Spleen (tissue), 11 donors: ENCODE data around the gene CACNA2D2. TPM values are rescaled to one million over a fixed set of nuclear protein-coding genes. Genes with fewer than 3 reads are reported as not detected.
A peak's percentile ranks its signal among the peaks of the same experiment; 100 is the strongest.

Experiments used
- DNase-seq: peaks from one replicate; pipeline ENCODE4 v3.0.0-alpha.2; 2020
- H3K27ac ChIP-seq, 8 donors: fragments of 200-600 bp; sonication (generic) in 7 of 8; 1 replicate in 4 of 8; 2 replicates in 4 of 8; pipeline versions ENCODE4 v1.5.0 to v1.8.0; 2016 to 2021; ENCODE audit warnings: inconsistent platforms in 4 of 8, mild to moderate bottlenecking in 4 of 8, moderate library complexity in 1 of 8
- H3K27me3 ChIP-seq, 7 donors: fragments of 200-600 bp; sonication (generic) in 6 of 7; replicated peaks in 1 of 7; 1 replicate in 4 of 7; 2 replicates in 3 of 7; pipeline versions ENCODE4 v1.5.0 to v1.8.0; 2016 to 2021; ENCODE audit warnings: inconsistent platforms in 3 of 7, mild to moderate bottlenecking in 1 of 7
- H3K36me3 ChIP-seq, 6 donors: fragments of 200-600 bp; sonication (generic) in 5 of 6; 1 replicate in 4 of 6; 2 replicates in 2 of 6; pipeline versions ENCODE4 v1.5.0 to v1.8.0; 2016 to 2021; ENCODE audit warnings: inconsistent platforms in 2 of 6
- H3K4me1 ChIP-seq, 6 donors: fragments of 200-600 bp; sonication (generic) in 5 of 6; 1 replicate in 3 of 6; 2 replicates in 3 of 6; pipeline versions ENCODE4 v1.5.0 to v1.8.0; 2016 to 2021; ENCODE audit warnings: inconsistent platforms in 3 of 6
- H3K4me3 ChIP-seq, 8 donors: fragments of 200-600 bp; sonication (generic) in 7 of 8; 1 replicate in 4 of 8; 2 replicates in 4 of 8; pipeline versions ENCODE4 v1.5.0 to v1.8.0; 2016 to 2021; ENCODE audit warnings: inconsistent platforms in 4 of 8, mild to moderate bottlenecking in 4 of 8, moderate library complexity in 2 of 8
- H3K9me3 ChIP-seq, 8 donors: fragments of 200-600 bp; sonication (generic) in 7 of 8; 1 replicate in 4 of 8; 2 replicates in 4 of 8; pipeline versions ENCODE4 v1.5.0 to v1.8.0; 2016 to 2021; ENCODE audit warnings: inconsistent platforms in 4 of 8
- CTCF ChIP-seq, 11 experiments: fragments of 200-600 bp in 7 of 11; fragments of 450-650 bp in 4 of 11; sonication (generic) in 4 of 11; IDR thresholded peaks in 8 of 11; conservative IDR thresholded peaks in 3 of 11; 1 replicate in 7 of 11; 2 replicates in 4 of 11; pipeline versions ENCODE4 v1.4.0 to v1.8.0; 2016 to 2021; ENCODE audit warnings: antibody characterized with exemption in 11 of 11, inconsistent platforms in 4 of 11, mild to moderate bottlenecking in 1 of 11
- POLR2A ChIP-seq, 3 donors: fragments of 450-650 bp; IDR thresholded peaks; one replicate each; pipeline ENCODE4 v1.5.1; 2017; ENCODE audit warnings: antibody characterized with exemption in 3 of 3, mild to moderate bottlenecking in 1 of 3
- POLR2AphosphoS5 ChIP-seq, 3 donors: sonication (generic); formaldehyde crosslinking; IDR thresholded peaks; one replicate each; pipeline ENCODE4 v1.5.1; 2017; ENCODE audit warnings: antibody characterized with exemption in 3 of 3
- WGBS, 5 donors: extraction: QIAGEN DNeasy Blood & Tissue Kit in 3 of 5; methylation state at CpG; one replicate each; pipeline versions ENCODE4 v1.1.5 to v1.1.7; 2013 to 2018; 5-methylcytosine and 5-hydroxymethylcytosine counted together
- intact Hi-C: fragments of 100-400 bp; cut with DNase I; formaldehyde crosslinking; loops from one replicate; pipeline ENCODE4 v1.15.0; 2023; ENCODE audit warnings: low total_unique reads
- polyA plus RNA-seq, 3 donors: library from polyadenylated mRNA; stranded (reverse); fragments of 200-250 nt; gene quantifications; one replicate each; pipeline ENCODE4 v1.2.1, GENCODE V29; 2013
- total RNA-seq, 7 donors: library from RNA; depleted of rRNA in 3 of 7; stranded (reverse); fragments of >200 nt in 3 of 7; fragmentation: NEBNext Ultra II Directional in 4 of 7; extraction: Animal tissue kit (Norgen Biotek cat#: 25700) in 4 of 7; gene quantifications; one replicate each; pipeline versions ENCODE4 v1.1.0 to v1.2.1, GENCODE V29; 2016 to 2021
- donor health status: healthy with polysubstance abuse.
- donor health status: DM: no; HTN: no; CAD: no; lungs with moderate emphysema.
- donor health status: DM: no; HTN: no; CAD: no.
- donor health status: Bipolar disorder and iron deficiency.
- donor health status: healthy.
- donor health status: DM: no; HTN: no; CAD: no.
- donor health status: DM: yes; HTN: yes; CAD: no.

CACNA2D2 gene
- total and polyA plus RNA-seq, 10 donors, result 0.24 to 3.2 (median 1.2) TPM

- 83 to 92% (median 90%) methylated on average over 8 to 21 of the region's 21 CpGs for whole genome bisulfite sequencing, 5 donors
- no peaks in the 10 kb centered on the region for H3K9me3 ChIP-seq
- no peak overlapping the region for H3K27ac ChIP-seq
- no peak for DNase-seq
- H3K4me3 ChIP-seq, result no peak overlapping the region
- peaks cover 0 to 3% (median 0%) of the 10 kb centered on the region in 6 donors for H3K4me1 ChIP-seq
- TF ChIP-seq POLR2A (IDR thresholded peaks at IDR 0.05), result no peak
- TF ChIP-seq POLR2AphosphoS5 (IDR thresholded peaks at IDR 0.05), result no peak
- TF ChIP-seq CTCF (IDR thresholded peaks at IDR 0.05 in 8 of 11, conservative IDR thresholded peaks at IDR 0.05 in 3 of 11), result no peak
- H3K36me3 ChIP-seq, result no peaks in the 10 kb centered on the region
- H3K27me3 ChIP-seq, result no peaks in the 10 kb centered on the region
- intact Hi-C loops, result no loop called here
Measured at GRCh38 chr3:50442945-50443579, 60.4 kb downstream of the CACNA2D2 start.

- Histone ChIP-seq H3K27ac (no peak overlapping the region), H3K27me3 (no peaks in the 10 kb centered on the region), H3K36me3 (no peaks in the 10 kb centered on the region), H3K9me3 (no peaks in the 10 kb centered on the region), H3K4me3 (no peak overlapping the region), H3K4me1 (no peaks in the 10 kb centered on the region)
- intact Hi-C loops, result no loop called here
- DNase-seq, result no peak
- TF ChIP-seq POLR2A (IDR thresholded peaks at IDR 0.05) (no peak), POLR2AphosphoS5 (IDR thresholded peaks at IDR 0.05) (no peak), CTCF (IDR thresholded peaks at IDR 0.05 in 8 of 11, conservative IDR thresholded peaks at IDR 0.05 in 3 of 11) (no peak)
- 76 to 92% (median 78%) methylated on average over 4 to 7 of the region's 7 CpGs for WGBS, 5 donors
Measured at GRCh38 chr3:50441424-50442217, 61.8 kb downstream of the CACNA2D2 start.

GRCh38 chr3:50436114-50436674, 67.2 kb downstream of the CACNA2D2 start:
- intact Hi-C loops, result loop anchor here (5.0 kb wide), 1 partner anchor 106 kb away; no protein-coding TSS in a partner anchor
- Histone ChIP-seq H3K4me3 (no peak overlapping the region), H3K27me3 (peaks cover 0 to 6% (median 0%) of the 10 kb centered on the region in 7 donors), H3K9me3 (no peaks in the 10 kb centered on the region), H3K36me3 (no peaks in the 10 kb centered on the region), H3K27ac (no peak overlapping the region), H3K4me1 (no peaks in the 10 kb centered on the region)
- 18 to 23% (median 20%) methylated on average over 4 to 5 of the region's 5 CpGs for WGBS, 5 donors
- TF ChIP-seq POLR2A (IDR thresholded peaks at IDR 0.05), result no peak
- TF ChIP-seq CTCF (IDR thresholded peaks at IDR 0.05 in 8 of 11, conservative IDR thresholded peaks at IDR 0.05 in 3 of 11), result peak; percentile 79 to 96 (median 87)
- TF ChIP-seq POLR2AphosphoS5 (IDR thresholded peaks at IDR 0.05), result peak in 1 of 3 donors; percentile 10
- peak; percentile 91 for DNase-seq
